Endometrium (tissue), 2 donors: ENCODE data around the gene NT5DC1.
"Not testable (repeated sequence)": the region's sequence is repeated elsewhere in the genome, so short reads cannot be mapped to it uniquely, and the experiment has no call there.

ENCODE experiments used
- FAIRE-seq: peaks from 2 replicates; lab custom pipeline; 2012; peaks lifted over from hg19 to GRCh38; lab: Jason Lieb, UNC
- donor health status: control.
- donor health status: control.

The NT5DC1 gene

GRCh38 chr6:116090251-116090650 is 10.4 kb upstream of the NT5DC1 start:
- no peak for FAIRE-seq

GRCh38 chr6:116094041-116094440 is 6.6 kb upstream of the NT5DC1 start:
- no peak for FAIRE-seq

- not testable (repeated sequence) for FAIRE-seq
Observed at GRCh38 chr6:116096048-116096759, 4.4 kb upstream of the NT5DC1 start.

GRCh38 chr6:116096979-116097816 is 3.5 kb upstream of the NT5DC1 start:
- no peak for FAIRE-seq

- no peak for FAIRE-seq
Observed at GRCh38 chr6:116099036-116099435, 1.6 kb upstream of the NT5DC1 start.

GRCh38 chr6:116101302-116101718 is 657 bp downstream of the NT5DC1 start:
- FAIRE-seq = no peak

- FAIRE-seq = no peak
Observed at GRCh38 chr6:116101790-116102189, 1.1 kb downstream of the NT5DC1 start.

- no peak for FAIRE-seq
Observed at GRCh38 chr6:116102873-116103272, 2.2 kb downstream of the NT5DC1 start.

- no peak for FAIRE-seq
Observed at GRCh38 chr6:116104636-116105035, 4.0 kb downstream of the NT5DC1 start.

- no peak for FAIRE-seq
Observed at GRCh38 chr6:116105247-116105646, 4.6 kb downstream of the NT5DC1 start.

GRCh38 chr6:116106146-116106545 is 5.5 kb downstream of the NT5DC1 start:
- no peak for FAIRE-seq

GRCh38 chr6:116108836-116109235 is 8.2 kb downstream of the NT5DC1 start:
- FAIRE-seq = no peak

GRCh38 chr6:116111552-116112528 is 11.2 kb downstream of the NT5DC1 start:
- no peak for FAIRE-seq

GRCh38 chr6:116113386-116113785 is 12.7 kb downstream of the NT5DC1 start:
- FAIRE-seq = no peak

- FAIRE-seq = peak; percentile 45
Observed at GRCh38 chr6:116115781-116116180, 15.1 kb downstream of the NT5DC1 start.

- no peak for FAIRE-seq
Observed at GRCh38 chr6:116118608-116119007, 18.0 kb downstream of the NT5DC1 start.

- FAIRE-seq = no peak
Observed at GRCh38 chr6:116120430-116120829, 19.8 kb downstream of the NT5DC1 start.

GRCh38 chr6:116126032-116126431 is 25.4 kb downstream of the NT5DC1 start, which contains the start of gene COL10A1:
TSS of gene COL10A1 (minus strand) at chr6:116126132. CDS start at chr6:116125492, 640 bp downstream.
- no peak for FAIRE-seq

- no peak for FAIRE-seq
Observed at GRCh38 chr6:116127771-116128493, 27.3 kb downstream of the NT5DC1 start.

- FAIRE-seq = no peak
Observed at GRCh38 chr6:116133453-116133852, 32.8 kb downstream of the NT5DC1 start.

GRCh38 chr6:116136373-116136772 is 35.7 kb downstream of the NT5DC1 start:
- FAIRE-seq = no peak
